Measurements from ENCODE around the gene GYS1.

DNA sequence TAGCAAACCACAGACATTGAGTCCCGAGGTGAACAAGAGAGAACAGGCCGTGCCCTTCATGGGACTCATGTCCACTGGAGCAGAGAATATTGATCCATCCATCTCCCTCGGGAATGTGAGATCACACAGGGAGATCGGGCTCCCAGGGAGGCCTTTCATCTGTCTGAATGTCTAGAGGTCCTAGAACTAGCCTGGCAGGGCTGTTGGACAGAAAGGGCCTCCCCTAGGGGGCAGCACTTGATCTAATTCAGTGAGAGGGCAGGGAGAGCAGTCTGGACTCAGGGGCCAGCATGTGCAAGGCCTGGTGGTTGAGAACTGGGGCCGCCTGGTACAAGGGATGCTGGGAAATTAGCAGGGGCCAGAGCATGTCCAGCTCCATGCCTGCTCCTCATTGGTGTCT lies 4.9 kb upstream of the GYS1 start:
- TF ChIP-seq GATA2 (IDR thresholded peaks at IDR 0.05; ENCODE audit: low read depth, low read length) = no peak
- TF ChIP-seq GATA3 (IDR thresholded peaks at IDR 0.05; ENCODE audit: low read depth, low read length) = no peak

All from SH-SY5Y (cell line).